Suppressor macrophage (primary cell): ENCODE results near the gene LRRC31.

Source experiments
- DNase-seq, 4 experiments: peaks; one replicate each; pipeline ENCODE4 v3.0.0-alpha.2; 2020 to 2022
- total RNA-seq, 17 experiments: gene quantifications; one replicate each; lab custom pipeline; 2026; ENCODE audit warnings: mixed read lengths in 6 of 17, inconsistent platforms in 3 of 17; lab: John Stamatoyannopoulos, UW

LRRC31 gene
- 0 to 1.2 (median 0) reads per million in 17 experiments for total RNA-seq

DNA sequence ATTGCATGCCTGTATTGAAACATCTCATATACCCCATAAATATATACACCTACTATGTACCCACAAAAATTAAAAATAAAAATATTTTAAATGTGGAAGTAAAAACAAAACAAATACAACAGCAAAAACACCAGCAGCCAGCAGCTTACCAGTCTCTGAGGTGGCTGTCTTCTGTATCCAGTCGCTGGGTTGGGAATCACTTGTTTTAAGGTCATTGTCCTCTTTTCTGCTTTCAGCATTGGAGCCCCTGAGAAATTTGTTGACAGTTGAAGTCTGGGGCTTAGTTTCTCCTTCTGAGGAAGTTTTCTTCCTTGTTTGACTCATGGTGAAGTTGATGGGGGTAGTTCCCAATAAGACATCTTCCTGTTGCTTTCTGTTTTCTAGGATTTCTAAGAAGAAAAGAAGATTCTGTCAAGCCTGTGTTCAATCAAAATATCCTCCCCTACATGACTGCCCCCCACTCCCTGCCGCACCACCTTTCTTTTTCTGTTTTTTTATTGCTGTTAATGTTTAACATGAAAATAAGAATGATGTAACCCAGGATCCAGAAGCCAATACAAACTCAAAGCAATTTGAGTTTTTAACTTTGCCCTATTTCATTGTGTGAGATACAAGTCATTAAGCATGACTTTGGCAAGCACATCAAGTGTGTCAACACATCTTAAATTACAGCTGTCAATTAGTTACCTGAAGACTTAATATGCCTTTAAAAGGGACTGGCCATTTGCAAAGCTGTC lies at the start of gene LRRC31:
Gene LRRC31, minus strand, starts transcription at position 452 of the 737 bp plus-strand sequence. Its CDS starts 128 bp downstream, at position 324.
- DNase-seq = peak in 3 of 4 experiments; percentile 10 to 29 (median 19)

DNA sequence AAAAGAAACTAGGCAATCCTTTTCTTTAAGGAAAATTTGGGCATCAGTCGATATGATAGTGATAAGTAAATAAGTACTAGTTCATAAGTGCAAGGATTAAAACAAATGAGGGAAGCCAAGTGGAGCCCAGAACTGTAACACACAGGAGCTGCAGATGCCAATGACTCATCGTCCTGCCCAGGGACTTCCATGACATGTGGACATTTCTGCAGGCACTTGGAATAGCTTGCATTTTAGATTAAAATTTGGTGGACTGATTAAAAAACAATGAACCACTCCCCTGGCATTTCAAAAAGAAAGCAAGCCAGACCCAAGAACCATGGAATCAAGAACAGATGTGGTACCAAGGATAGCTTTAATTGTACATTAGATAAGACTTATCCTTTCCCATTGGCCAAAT lies 44.6 kb upstream of the LRRC31 start:
- DNase-seq = peak; percentile 30 to 57 (median 53)

DNA sequence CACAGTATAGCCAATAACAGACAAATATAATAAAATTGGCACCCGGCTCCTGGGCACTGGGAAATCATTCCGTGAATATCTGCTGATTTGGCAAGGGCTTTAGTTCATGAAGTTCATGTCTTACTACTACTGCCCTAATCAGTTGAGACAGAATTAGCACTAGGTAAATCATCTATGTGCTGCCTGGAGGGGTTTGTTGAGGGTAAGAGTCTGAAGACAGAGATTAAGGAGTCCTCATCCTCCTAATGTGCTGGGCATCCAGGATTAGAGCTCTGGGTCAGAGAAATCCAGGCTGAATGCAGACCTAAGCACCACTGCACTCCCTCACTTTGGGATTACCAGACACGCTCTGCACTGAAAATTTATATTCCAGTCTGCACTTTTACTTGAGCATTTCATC lies 43.6 kb upstream of the LRRC31 start:
- DNase-seq = no peak

DNA sequence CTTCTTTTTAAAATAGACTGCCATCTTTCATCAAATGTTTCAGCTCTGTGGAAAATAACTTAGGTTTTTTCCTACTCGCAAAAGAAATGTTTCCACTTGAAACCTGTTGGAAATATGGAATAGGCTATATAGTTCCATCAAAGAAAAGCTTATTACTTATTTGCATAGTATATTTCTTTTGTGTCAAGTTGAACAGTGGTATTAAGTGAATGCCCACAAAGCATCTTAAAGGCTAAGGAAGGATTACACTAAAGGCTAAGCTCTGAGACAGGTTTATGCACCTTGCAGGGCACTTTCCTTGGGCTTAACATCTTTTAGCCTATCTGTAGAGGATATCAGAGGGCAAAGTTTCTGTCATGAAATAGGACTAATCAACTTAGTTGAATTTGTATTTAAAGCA lies 41.5 kb upstream of the LRRC31 start, which contains the start of gene SAMD7:
Gene SAMD7, plus strand, starts transcription at position 301 of the 400 bp plus-strand sequence. CDS start 7,927 bp downstream, outside the sequence.
- DNase-seq = no peak

DNA sequence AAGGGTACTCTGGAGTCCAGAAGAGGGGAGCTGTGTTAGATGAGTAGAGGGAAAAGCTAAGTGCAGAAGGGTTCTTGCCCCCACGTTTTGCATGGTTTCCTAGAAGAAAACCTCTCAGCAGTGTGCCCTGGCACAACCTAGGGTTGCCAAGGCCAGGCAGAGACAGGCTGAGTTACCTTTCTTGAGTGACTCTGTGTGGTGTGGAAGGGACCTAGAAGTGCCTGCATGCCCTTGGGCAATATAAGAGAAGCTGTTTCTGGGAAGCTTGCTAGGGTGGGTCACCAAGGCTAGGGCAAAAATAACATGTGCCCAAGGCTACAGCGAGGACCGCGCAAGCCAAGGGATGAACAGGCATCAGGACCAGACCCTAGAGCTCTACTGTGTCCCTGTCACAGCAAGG lies 38.2 kb upstream of the LRRC31 start:
- DNase-seq = no peak

DNA sequence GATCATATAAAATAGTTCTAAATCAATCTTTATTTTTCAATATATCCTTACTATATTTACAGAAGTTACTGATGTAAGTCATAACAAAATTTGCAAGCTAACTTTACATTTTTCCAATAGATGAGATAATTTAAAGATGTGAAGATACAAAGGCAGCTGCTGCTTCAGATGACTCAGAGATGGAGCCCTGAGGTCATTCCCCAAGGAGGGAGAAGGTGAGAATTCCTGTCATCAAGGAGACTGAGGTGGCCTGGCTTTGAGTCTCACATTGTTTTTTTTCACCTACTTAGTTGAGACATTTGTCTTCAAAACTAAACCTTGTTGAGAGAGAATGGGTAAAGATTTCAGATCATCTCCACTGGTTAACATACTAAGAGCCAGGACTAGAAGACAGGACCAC lies 37.7 kb upstream of the LRRC31 start:
- DNase-seq = no peak

DNA sequence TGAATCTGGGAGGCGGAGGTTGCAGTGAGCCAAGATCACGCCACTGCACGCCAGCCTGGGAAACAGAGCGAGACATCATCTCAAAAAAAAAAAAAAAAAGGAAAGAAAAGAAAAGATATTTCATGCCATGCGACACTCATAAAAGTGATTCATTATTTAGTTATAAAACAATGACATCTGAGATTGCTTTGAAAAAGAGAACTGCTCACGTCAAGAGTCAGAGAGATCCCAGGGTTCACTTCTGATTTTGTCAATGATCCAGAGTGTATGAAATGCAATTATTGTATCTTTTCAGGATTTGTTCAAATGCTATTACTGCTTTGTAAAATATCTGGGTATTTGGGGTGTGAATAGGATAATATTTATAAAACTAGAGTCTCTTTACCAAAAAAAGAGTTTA lies 35.7 kb upstream of the LRRC31 start:
- DNase-seq = no peak

DNA sequence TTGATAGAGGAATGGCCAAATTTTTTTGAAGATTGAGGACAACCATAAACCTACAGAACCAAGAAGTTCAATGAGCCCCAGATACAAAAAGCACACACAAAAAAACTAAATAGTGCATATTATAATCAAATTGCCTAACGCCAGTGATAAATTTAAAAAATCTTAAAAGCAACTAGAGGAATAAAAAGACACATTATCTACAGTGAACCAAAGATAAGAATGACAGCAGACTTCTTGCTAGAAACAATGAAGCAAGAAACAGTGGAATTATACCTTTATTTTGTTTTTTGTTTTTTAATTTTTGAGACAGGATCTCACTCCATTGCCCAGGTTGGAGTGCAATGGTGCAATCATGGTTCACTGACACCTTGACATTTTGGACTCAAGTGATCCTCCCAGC lies 31.7 kb upstream of the LRRC31 start:
- peak in 1 of 4 experiments; percentile 6 for DNase-seq

DNA sequence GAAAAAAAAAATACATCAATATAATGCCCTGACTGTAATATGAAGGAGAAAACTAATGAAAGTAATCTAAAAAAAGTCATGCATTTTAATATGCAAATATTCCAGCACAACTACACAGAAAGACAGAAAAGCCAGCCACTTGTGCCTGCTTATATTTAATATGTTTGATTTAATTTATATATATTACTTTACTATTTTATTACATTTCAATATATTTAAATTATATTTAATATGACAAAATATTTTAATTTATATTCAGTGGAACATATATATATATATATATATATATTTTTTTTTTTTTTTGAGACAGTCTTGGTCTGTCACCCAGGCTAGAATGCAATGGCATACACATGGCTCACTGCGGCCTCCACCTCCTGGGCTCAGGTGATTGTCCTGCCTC lies 27.5 kb upstream of the LRRC31 start:
- no peak for DNase-seq

DNA sequence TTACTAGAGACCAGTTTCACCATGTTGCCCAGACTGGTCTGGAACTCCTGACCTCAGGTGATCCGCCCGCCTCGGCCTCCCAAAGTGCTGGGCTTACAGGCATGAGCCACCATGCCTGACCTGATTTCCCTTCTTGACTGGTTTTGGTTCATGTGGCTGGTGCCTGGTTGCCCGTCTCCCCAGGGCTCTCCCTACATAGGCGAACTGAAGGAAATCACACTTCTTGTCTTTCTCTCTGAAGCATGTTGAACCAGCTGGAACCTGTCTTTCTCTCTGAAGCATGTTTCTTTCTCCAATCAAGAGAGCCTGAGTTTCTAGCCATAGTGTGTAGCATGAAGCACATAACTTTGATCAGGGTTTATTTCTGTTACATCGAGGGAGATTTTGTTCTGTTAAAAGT lies 25.3 kb upstream of the LRRC31 start:
- DNase-seq = no peak

DNA sequence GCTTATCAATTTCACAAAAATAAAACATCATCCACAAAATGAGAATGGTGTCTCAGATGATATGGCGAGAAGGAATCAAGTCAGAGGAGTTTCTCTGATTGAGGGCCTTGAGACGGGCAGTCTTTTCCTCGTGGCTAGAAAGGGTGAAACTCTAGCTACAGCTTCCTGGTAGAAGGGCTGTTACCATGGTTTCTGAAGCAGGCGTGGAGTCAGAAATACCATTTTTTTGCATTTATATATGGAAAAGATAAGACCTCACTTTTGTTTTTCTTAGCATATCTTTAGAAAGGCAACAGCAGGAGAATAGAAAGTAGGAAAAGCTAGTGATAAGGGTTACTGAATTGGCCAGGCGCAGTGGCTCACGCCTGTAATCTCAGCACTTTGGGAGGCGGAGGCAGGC lies 24.4 kb upstream of the LRRC31 start:
- no peak for DNase-seq

DNA sequence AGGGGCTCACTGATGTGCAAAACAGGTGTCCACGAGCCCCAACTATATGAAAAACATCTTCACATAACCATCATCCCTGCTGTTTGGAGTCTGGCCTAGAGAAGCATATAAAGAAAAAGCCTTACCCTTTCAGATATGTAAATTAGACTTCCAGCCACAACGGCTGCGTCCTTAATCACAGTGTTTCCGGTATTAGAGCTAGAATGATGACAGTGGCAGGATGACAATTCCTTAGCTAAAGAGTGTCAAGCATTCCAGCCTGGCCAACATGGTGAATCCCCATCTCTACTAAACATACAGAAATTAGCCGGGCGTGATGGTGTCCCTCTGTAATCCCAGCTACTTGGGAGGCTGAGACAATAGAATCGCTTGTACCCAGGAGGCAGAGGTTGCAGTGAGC lies 22.2 kb upstream of the LRRC31 start:
- DNase-seq = no peak

DNA sequence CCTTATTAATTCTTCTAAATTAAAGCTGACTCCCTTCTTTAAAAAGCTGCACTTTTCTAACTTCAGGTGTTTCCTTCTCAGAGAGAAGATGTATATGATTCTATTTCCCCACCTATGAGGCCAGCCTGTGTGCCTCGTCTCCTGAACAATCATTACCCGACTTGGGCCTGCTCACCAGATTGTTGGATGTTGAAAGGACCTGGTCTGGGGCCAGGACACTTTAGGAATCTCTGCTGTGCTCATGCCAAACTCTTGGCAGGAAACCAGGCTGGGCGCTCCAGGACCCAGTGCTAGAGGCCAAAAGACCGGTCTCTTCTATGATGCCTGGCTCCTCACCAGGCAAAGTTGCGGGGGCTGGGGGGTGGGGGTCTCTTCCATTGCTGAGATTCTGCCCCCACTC lies 16.9 kb upstream of the LRRC31 start:
- no peak for DNase-seq

DNA sequence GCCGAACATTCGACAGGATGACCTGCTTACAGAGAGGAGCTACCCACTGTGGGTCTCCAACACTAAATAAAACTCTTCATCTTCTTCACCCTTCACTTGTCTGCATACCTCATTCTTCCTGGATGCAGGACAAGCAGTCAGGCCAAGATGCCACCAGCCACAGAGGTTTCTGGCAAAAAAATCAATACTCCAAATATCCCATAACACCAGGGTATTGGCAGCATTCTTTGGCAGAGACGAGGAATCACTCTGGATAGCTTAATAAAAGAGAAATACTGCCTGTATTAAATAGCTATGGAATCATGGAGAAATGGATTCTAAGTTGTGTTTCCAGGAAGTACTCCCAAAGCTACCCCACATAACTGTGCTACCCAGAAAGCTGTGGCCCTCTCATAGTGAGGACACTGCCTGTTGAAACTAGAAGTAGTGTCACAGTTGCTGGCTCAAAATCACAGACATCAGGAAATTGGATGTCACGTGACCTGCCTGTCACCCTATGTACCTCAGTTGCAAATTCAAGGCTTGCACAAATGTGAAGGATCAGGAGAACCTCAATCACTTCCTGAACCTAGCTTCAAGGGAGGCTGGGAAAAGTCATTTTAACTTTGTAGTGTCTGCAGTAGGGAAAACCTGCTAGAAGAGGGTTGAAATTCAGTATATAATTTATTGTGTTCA lies 11.0 kb upstream of the LRRC31 start:
- DNase-seq = peak in 3 of 4 experiments; percentile 7 to 36 (median 22)

DNA sequence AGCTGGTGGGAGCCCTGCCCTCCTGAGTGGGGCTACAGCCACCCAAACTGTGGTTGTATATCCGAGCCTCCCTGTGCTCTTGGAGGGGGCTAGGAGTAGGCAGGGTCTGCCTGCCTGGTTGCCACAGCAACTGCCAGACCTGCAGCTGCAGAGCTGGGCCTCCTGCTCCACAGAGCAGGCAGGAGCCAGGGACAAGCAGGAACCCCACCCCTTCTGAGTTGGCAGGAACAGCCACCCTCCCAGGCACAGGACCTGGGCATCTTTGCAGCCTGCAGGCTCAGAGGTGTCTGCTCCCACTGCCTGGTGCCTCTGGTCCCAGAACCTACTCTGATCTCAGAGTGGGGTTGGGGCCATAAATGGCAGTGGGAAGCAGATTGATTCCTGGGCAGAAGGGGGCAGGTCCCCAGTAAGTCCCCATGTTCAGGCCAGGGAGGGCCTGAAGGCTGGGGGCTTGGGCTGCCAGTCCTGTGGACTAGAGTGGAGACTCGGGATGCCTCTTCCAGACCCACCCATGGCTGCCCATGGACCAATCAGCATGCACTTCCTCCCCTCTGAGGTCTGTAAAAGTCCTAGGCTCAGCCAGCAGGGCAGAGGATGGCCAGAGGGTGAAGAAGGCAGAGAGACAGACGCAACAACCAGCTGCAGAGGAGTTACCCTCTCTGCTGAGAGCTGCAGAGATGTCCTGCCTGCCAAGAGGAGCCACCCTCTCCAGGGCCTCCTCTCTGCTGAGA lies 10.3 kb upstream of the LRRC31 start:
- DNase-seq = no peak

DNA sequence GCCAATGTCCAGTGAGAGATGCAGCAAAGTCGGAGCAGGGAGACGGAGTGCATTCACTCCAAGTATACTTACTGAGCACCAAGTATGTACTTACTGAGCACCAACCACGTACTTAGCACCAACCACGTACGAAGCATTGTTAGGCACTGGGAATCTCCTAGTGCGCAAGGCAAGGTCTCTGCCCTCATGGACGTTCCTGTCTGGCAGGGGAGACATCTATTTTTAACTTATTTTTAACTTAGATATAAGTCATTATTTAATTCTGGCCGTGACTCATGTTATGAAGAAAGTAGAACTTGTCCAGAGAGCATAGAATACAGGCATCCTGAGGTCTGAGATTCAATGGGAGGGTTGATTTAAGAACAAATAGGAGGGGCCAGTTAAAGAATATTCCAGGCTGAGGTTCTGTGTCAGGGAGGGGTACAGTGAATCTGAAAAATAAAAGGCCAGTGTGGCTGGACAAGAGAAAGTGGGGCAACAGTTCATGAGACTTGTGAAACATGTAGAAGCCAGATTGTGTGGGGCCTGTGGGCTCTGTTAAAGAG lies 9.3 kb upstream of the LRRC31 start:
- DNase-seq = no peak

DNA sequence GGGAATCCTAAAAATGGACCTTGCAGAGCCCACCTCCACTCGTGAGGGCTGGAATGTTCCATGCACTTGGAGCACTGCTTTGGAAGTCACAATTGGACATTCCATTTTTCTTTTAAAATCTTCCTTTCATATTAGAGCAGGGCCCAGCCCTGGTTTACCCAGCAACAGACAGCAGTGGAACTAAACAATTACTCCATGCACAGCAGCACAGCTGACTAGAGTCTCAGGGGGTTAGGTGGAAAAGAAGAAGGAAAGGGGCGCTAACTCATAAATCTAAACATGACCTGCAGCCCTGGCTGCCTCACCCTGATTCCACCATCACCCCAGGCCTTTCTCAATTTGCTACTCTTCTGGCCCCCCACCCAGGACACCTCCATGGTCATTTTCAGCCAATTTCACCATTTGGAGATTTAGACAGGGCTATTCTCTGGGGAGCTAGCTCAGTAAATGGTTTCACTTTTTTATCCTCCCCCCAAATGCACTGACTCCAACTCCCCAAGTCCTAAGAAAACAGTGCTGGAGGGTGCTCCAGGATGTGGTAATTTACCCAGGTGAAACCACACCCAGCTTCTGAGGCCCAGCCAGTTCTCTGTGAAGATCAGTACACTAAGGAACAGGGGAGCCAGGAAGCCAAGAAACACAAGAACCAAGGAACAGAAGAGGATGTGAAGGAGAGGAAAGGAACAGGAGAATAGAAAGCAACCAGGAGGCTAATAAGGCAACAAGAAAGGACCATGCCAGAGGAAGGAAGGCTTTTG lies 1.6 kb upstream of the LRRC31 start:
- no peak for DNase-seq

DNA sequence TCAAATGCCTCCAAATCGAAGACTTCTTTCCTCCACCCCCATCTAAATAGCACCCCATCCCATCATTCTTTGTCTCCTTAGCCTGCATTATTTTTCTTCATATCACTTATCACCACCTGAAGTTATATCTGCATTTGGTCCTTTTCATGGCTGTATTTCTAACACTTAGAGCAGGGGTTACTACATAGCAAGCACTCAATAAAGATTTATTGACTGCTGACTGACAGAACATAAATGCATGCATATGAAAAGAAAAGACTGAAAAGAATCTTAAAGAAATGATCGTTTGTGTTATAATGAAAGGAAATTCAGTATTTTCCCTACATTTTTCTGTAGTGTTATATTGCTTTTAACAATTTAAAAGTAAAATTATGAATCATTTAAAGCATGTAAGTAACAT lies 1.4 kb downstream of the LRRC31 start:
- no peak for DNase-seq

DNA sequence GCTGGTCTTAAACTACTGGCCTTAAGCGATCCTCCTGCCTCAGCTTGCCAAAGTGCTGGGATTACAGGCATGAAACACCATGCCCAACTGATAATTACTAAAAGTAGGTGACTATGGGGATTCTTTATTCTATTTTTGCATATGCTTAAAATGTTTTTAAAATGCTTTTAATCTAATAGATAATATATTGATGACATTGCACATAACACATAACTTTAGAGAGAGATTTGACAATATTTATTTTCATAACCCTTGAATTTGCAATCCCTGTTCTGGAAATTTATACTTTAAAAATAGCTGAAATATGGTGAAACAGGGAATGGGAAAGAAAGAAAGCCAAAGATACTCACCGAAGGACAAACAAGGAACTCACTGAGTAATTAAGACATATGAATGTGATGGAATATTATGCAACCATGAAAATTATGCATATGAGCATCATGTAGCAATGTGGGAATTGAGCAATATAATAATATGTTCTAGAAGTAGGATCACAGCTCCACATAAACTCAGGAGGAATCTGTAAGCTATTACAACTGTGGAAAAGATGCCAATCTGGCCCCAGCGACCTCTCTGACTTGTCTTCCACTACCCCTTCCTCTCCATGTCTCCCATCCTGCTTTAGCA lies 2.0 kb downstream of the LRRC31 start:
- no peak for DNase-seq

DNA sequence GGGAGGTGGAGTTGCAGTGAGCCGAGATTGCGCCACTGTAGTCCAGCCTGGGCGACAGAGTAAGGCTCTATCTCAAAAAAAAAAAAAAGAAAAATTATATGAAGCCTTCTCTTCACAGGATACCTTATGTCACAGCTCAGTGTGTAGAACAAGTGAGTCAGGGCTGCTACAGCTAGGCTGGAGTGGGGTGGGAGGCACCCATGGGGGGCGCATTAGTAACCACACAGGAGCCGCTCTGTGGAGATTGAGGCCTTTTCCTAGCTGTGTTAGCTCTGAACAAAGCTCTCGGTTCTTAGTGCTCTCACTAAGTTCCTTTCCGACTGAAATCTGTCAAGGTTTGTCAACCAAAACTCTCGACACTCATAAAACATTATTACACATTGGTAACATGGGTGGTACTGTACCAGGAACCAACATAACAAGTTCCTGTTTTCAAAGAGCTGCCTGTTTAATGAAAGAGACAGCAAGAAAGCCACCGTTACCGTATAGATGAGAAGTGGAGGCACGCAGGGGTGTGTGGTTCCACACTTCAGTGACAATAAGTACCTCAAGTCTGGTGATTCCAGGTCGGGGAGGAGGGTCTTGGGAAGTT lies 4.5 kb downstream of the LRRC31 start:
- peak; percentile 24 to 72 (median 56) for DNase-seq

DNA sequence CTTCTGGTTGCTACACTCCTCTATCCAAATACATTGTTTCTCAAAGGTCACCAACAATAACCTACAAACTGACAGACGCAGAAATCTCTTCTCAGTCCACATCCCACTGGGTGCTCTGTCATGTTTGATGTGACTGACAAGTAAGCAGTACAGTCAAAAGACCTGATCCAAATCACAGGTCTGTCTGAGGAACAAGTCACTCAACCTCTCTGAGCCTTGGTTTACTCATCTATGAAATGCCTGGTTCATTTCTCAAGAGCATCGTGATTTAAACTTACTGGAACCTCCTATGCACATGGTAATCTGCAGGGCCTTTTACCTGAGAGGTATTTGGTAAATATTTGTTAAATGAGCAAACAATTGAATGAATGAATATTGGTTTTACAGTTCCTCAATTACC lies 5.5 kb downstream of the LRRC31 start:
- no peak for DNase-seq
